Sigmoid colon (tissue), 4 donors: ENCODE data around the gene PUS7.

Experiments used
- CTCF ChIP-seq, 4 experiments: fragments of 450-650 bp in 3 of 4; fragments of 200-600 bp in 1 of 4; IDR thresholded peaks; one replicate each; pipeline ENCODE4 v1.5.1; 2016 to 2019; ENCODE audit warnings: antibody characterized with exemption in 4 of 4, mild to moderate bottlenecking in 3 of 4, moderate library complexity in 2 of 4
- EP300 ChIP-seq, 4 donors: sonication (generic); formaldehyde crosslinking; IDR thresholded peaks; one replicate each; pipeline ENCODE4 v1.6.1; 2017; ENCODE audit warnings: antibody characterized with exemption in 4 of 4
- POLR2AphosphoS5 ChIP-seq, 4 donors: sonication (generic); formaldehyde crosslinking; IDR thresholded peaks; one replicate each; pipeline ENCODE4 v1.6.1; 2017; ENCODE audit warnings: antibody characterized with exemption in 4 of 4

- TF ChIP-seq CTCF (IDR thresholded peaks at IDR 0.05): no peak
- no peak for TF ChIP-seq EP300 (IDR thresholded peaks at IDR 0.05)
- TF ChIP-seq POLR2AphosphoS5 (IDR thresholded peaks at IDR 0.05): no peak
These were observed 16.3 kb upstream of the PUS7 start for GRCh38 chr7:105538339-105538738.
